A549 (cell line): ENCODE measurements around the gene MYO7A. TPM values are rescaled to one million over a fixed set of nuclear protein-coding genes. Genes with fewer than 3 reads are reported as not detected.

Experiments
- ATAC-seq, 2 experiments: fragments of 200-7000 bp in 1 of 2; fragments of >200 bp in 1 of 2; cut with Nextera tagmentation in 1 of 2; cut with Tn5 transposase in 1 of 2; 3 replicates each; pipeline versions ENCODE4 v1.8.0 to v1.9.1; 2018 to 2020; ENCODE audit warnings: mild to moderate bottlenecking in 1 of 2, moderate library complexity in 1 of 2
- CTCF ChIA-PET: fragments of 300-600 bp; sonication (Branson Sonifier 250); formaldehyde crosslinking; extraction: SDS; loops from one replicate; lab custom pipeline; 2021; ENCODE audit warnings: antibody characterized with exemption, inconsistent platforms; lab: Yijun Ruan, JAX
- POLR2A ChIA-PET: fragments of 350-600 bp; formaldehyde crosslinking; extraction: SDS; loops from one replicate; lab custom pipeline; 2021; ENCODE audit warnings: antibody characterized with exemption, inconsistent platforms; lab: Yijun Ruan, JAX
- DNase-seq, 2 experiments: peaks; one replicate each; pipeline versions ENCODE4 v3.0.0 to v3.0.0-alpha.2; 2011 to 2016; ENCODE audit warnings: low read depth in 1 of 2, low spot score in 1 of 2
- FAIRE-seq: peaks from 2 replicates; lab custom pipeline; 2011; peaks lifted over from hg19 to GRCh38; lab: Jason Lieb, UNC
- H3K27ac ChIP-seq, 2 experiments: fragments of >200 bp; sonication (Bioruptor Twin); formaldehyde crosslinking; 3 replicates each; pipeline ENCODE4 v1.5.1; 2016 to 2017
- H3K4me1 ChIP-seq: fragments of >200 bp; sonication (Bioruptor Twin); formaldehyde crosslinking; 3 replicates; pipeline ENCODE4 v1.6.1; 2016
- H3K4me2 ChIP-seq: fragments of >200 bp; sonication (Bioruptor Twin); formaldehyde crosslinking; 3 replicates; pipeline ENCODE4 v1.6.1; 2016
- H3K4me3 ChIP-seq: fragments of >200 bp; sonication (Bioruptor Twin); formaldehyde crosslinking; 3 replicates; pipeline ENCODE4 v1.5.1; 2016
- H3K9me3 ChIP-seq: fragments of >200 bp; sonication (Bioruptor Twin); formaldehyde crosslinking; 3 replicates; pipeline ENCODE4 v1.6.1; 2016
- BHLHE40 ChIP-seq: IDR thresholded peaks from 2 replicates; pipeline ENCODE4 v1.6.1; 2012; ENCODE audit warnings: low read depth, low read length, inconsistent platforms
- CEBPB ChIP-seq, 2 experiments: fragments of >200 bp in 1 of 2; sonication (Bioruptor Twin) in 1 of 2; formaldehyde crosslinking in 1 of 2; IDR thresholded peaks; 2 replicates each; pipeline ENCODE4 v1.6.1; 2012 to 2016
- CHD2 ChIP-seq: fragments of 150-350 bp; IDR thresholded peaks from 2 replicates; pipeline ENCODE4 v1.6.1; 2014; ENCODE audit warnings: low read length; ENCODE audit not compliant: partially characterized antibody
- CHD4 ChIP-seq: fragments of 200-600 bp; sonication (generic); IDR thresholded peaks from 2 replicates; pipeline ENCODE4 v1.6.1; 2016; ENCODE audit warnings: antibody characterized with exemption, mild to moderate bottlenecking, borderline replicate concordance
- EHF ChIP-seq: fragments of 250-450 bp; sonication (Bioruptor Pico); IDR thresholded peaks from 2 replicates; pipeline ENCODE4 v1.5.0; 2020; ENCODE audit warnings: mild to moderate bottlenecking
- EHMT2 ChIP-seq: fragments of 200-600 bp; sonication (generic); IDR thresholded peaks from 2 replicates; pipeline ENCODE4 v1.6.1; 2016; ENCODE audit warnings: antibody characterized with exemption, low read depth, mild to moderate bottlenecking, moderate library complexity
- EP300 ChIP-seq, 2 experiments: fragments of >200 bp; sonication (Bioruptor Twin); formaldehyde crosslinking; IDR thresholded peaks; 2 replicates in 1 of 2; 3 replicates in 1 of 2; pipeline ENCODE4 v1.6.1; 2016 to 2017
- FOSL2 ChIP-seq, 2 experiments: fragments of 450-650 bp in 1 of 2; fragments of >200 bp in 1 of 2; sonication (Bioruptor Twin) in 1 of 2; formaldehyde crosslinking; IDR thresholded peaks; 2 replicates each; pipeline versions ENCODE4 v1.5.0 to v1.6.1; 2016 to 2020; ENCODE audit warnings: mild to moderate bottlenecking in 1 of 2, moderate library complexity in 1 of 2
- FOXS1 ChIP-seq: fragments of 250-450 bp; sonication (Bioruptor Pico); IDR thresholded peaks from 2 replicates; pipeline ENCODE4 v1.5.0; 2020; ENCODE audit warnings: mild to moderate bottlenecking, moderate library complexity
- GATA3 ChIP-seq: IDR thresholded peaks from 2 replicates; pipeline ENCODE4 v1.6.1; 2012; ENCODE audit warnings: borderline replicate concordance
- HDAC2 ChIP-seq: fragments of 200-600 bp; sonication (generic); IDR thresholded peaks from 2 replicates; pipeline ENCODE4 v1.6.1; 2016
- HES2 ChIP-seq: fragments of >200 bp; sonication (Bioruptor Twin); formaldehyde crosslinking; IDR thresholded peaks from 2 replicates; pipeline ENCODE4 v1.6.1; 2016
- HOXA7 ChIP-seq: fragments of 250-450 bp; sonication (Bioruptor Pico); IDR thresholded peaks from 2 replicates; pipeline ENCODE4 v1.5.0; 2020; ENCODE audit warnings: mild to moderate bottlenecking, moderate library complexity
- KDM5A ChIP-seq: fragments of 200-600 bp; sonication (generic); IDR thresholded peaks from 2 replicates; pipeline ENCODE4 v1.6.1; 2016; ENCODE audit warnings: antibody characterized with exemption, mild to moderate bottlenecking
- MYC ChIP-seq: IDR thresholded peaks from 2 replicates; pipeline ENCODE4 v1.6.1; 2012; ENCODE audit warnings: mild to moderate bottlenecking, inconsistent platforms, low read length, improper control_type of control experiment, borderline replicate concordance
- PBX3 ChIP-seq: IDR thresholded peaks from 2 replicates; pipeline ENCODE4 v1.6.1; 2012
- PHF8 ChIP-seq: fragments of 200-600 bp; sonication (generic); IDR thresholded peaks from 2 replicates; pipeline ENCODE4 v1.6.1; 2016; ENCODE audit warnings: low read depth, mild to moderate bottlenecking, antibody characterized with exemption, moderate library complexity, borderline replicate concordance
- RCOR1 ChIP-seq: fragments of 150-350 bp; IDR thresholded peaks from 2 replicates; pipeline ENCODE4 v1.6.1; 2014; ENCODE audit warnings: antibody characterized with exemption, low read length, low read depth
- RFX5 ChIP-seq: fragments of 450-650 bp; IDR thresholded peaks from 2 replicates; pipeline ENCODE4 v1.7.1; 2014; ENCODE audit warnings: antibody characterized with exemption, mild to moderate bottlenecking, moderate library complexity
- SMC3 ChIP-seq: fragments of >200 bp; sonication (Bioruptor Twin); formaldehyde crosslinking; IDR thresholded peaks from 3 replicates; pipeline ENCODE4 v1.6.1; 2018; ENCODE audit warnings: inconsistent platforms
- TFCP2L1 ChIP-seq: fragments of 250-450 bp; sonication (Bioruptor Pico); IDR thresholded peaks from 2 replicates; pipeline ENCODE4 v1.5.0; 2021; ENCODE audit warnings: mild to moderate bottlenecking
- TP53 ChIP-seq: fragments of 250-450 bp; sonication (Bioruptor Pico); IDR thresholded peaks from 2 replicates; pipeline ENCODE4 v1.5.0; 2021; ENCODE audit warnings: mild to moderate bottlenecking, moderate library complexity
- ZFP36 ChIP-seq: fragments of 450-650 bp; IDR thresholded peaks from 2 replicates; pipeline ENCODE4 v1.6.1; 2014; ENCODE audit warnings: borderline replicate concordance; ENCODE audit not compliant: partially characterized antibody
- WGBS: methylation state at CpG from one replicate; pipeline ENCODE4 v1.1.6; 2017; ENCODE audit errors: missing lambda C conversion rate; 5-methylcytosine and 5-hydroxymethylcytosine counted together
- polyA plus RNA-seq, 4 experiments: library from polyadenylated mRNA; depleted of rRNA in 3 of 4; stranded (reverse); fragments of >200 nt; fragmentation: RNase III in 1 of 4; extraction: RNeasy Plus Mini Kit Qiagen cat#74134 plus additional on column Dnase treatment in 1 of 4; gene quantifications; 2 replicates in 3 of 4; 3 replicates in 1 of 4; pipeline ENCODE4 v1.2.3, GENCODE V29; 2011 to 2017

The MYO7A gene
- polyA plus RNA-seq, 2 of the 4 experiments (the other 2 are of a cell fraction): 1.7 to 2.1 TPM

GRCh38 chr11:77170107-77170506 is 42.1 kb downstream of the MYO7A start:
- ATAC-seq (no peak), FAIRE-seq (no peak), DNase-seq (no peak)
- 92% methylated on average over 5 of the region's 5 CpGs for WGBS
- Histone ChIP-seq H3K27ac (no peak overlapping the region), H3K4me1 (no peaks in the 10 kb centered on the region), H3K4me3 (no peak overlapping the region), H3K4me2 (no peak overlapping the region), H3K9me3 (no peaks in the 10 kb centered on the region)
- POLR2A ChIA-PET: no interaction called here
- CTCF ChIA-PET: interaction anchor here (0.8 to 2.5 kb wide), 4 partner anchors 18 to 448 kb away, joined by 3 to 8 read pairs (median 4); no protein-coding TSS in a partner anchor
- no peak for TF ChIP-seq RFX5
- no peak for TF ChIP-seq ZFP36
- TF ChIP-seq TFCP2L1: no peak
- TF ChIP-seq HDAC2: no peak
- no peak for TF ChIP-seq HOXA7 (CRISPR knock-in tag)
- TF ChIP-seq PBX3: no peak
- TF ChIP-seq EHMT2: no peak
- TF ChIP-seq FOSL2 (IDR thresholded peaks at IDR 0.05): no peak
- no peak for TF ChIP-seq FOSL2 (CRISPR knock-in tag; IDR thresholded peaks at IDR 0.05)

GRCh38 chr11:77171254-77171653 is 43.2 kb downstream of the MYO7A start:
- Histone ChIP-seq H3K4me2 (no peak overlapping the region), H3K4me1 (no peaks in the 10 kb centered on the region), H3K4me3 (no peak overlapping the region), H3K27ac (no peak overlapping the region), H3K9me3 (no peaks in the 10 kb centered on the region)
- ATAC-seq (no peak), DNase-seq (no peak), FAIRE-seq (no peak)
- CTCF ChIA-PET: interaction anchor here (0.8 to 1.1 kb wide), 3 partner anchors 16 to 437 kb away, joined by 3 read pairs; partner anchors contain the start of gene MYO7A
- POLR2A ChIA-PET: no interaction called here
- WGBS: 90% methylated on average over 6 of the region's 8 CpGs
- TF ChIP-seq CHD2 (no peak), RCOR1 (no peak), CEBPB (IDR thresholded peaks at IDR 0.05) (no peak), MYC (no peak), CHD4 (no peak), BHLHE40 (no peak), KDM5A (no peak), FOXS1 (no peak), SMC3 (no peak), PHF8 (no peak), GATA3 (no peak), EP300 (IDR thresholded peaks at IDR 0.05) (no peak), TP53 (CRISPR knock-in tag) (no peak), FOSL2 (IDR thresholded peaks at IDR 0.05) (no peak), FOSL2 (CRISPR knock-in tag; IDR thresholded peaks at IDR 0.05) (no peak)

GRCh38 chr11:77171885-77172665 is 44.0 kb downstream of the MYO7A start:
- Histone ChIP-seq H3K9me3 (no peaks in the 10 kb centered on the region), H3K4me3 (no peak overlapping the region), H3K4me2 (no peak overlapping the region), H3K27ac (no peak overlapping the region), H3K4me1 (no peaks in the 10 kb centered on the region)
- DNase-seq (no peak), FAIRE-seq (no peak), ATAC-seq (no peak)
- WGBS: 76% methylated on average over 14 of the region's 20 CpGs
- ChIA-PET CTCF (interaction anchor here (0.8 to 8.6 kb wide), 4 partner anchors 16 to 438 kb away, joined by 3 to 90 read pairs (median 3); partner anchors contain the start of gene MYO7A), POLR2A (no interaction called here)
- TF ChIP-seq HES2: no peak
- peak; percentile 38 for TF ChIP-seq ZFP36
- TF ChIP-seq EHF: no peak
